HG03521 (cell line): ENCODE data around the gene LAMTOR4.
A peak's percentile ranks its signal among the peaks of the same experiment; 100 is the strongest.
"Not testable (repeated sequence)": the region's sequence is repeated elsewhere in the genome, so short reads cannot be mapped to it uniquely, and the experiment has no call there.

Experiments used
- ATAC-seq: cut with Tn5 transposase; IDR thresholded peaks from one replicate; pipeline ENCODE4 v1.9.1; 2021; ENCODE audit warnings: mild to moderate bottlenecking, moderate library complexity; ENCODE audit not compliant: unreplicated experiment

The LAMTOR4 gene

GRCh38 chr7:100122067-100122466 is 26.7 kb upstream of the LAMTOR4 start:
- no peak for ATAC-seq

GRCh38 chr7:100122568-100122967 is 26.1 kb upstream of the LAMTOR4 start:
- ATAC-seq, result no peak

GRCh38 chr7:100124301-100125230 is 24.2 kb upstream of the LAMTOR4 start:
- ATAC-seq, result no peak

- ATAC-seq, result peak; percentile 4
These were observed 22.3 kb upstream of the LAMTOR4 start for GRCh38 chr7:100126239-100126930.

GRCh38 chr7:100126931-100127865 is 21.5 kb upstream of the LAMTOR4 start, which contains the start of gene MBLAC1:
Gene MBLAC1, plus strand, starts transcription at chr7:100126967. Its CDS starts 429 bp downstream, at chr7:100127396.
- ATAC-seq, result peak; percentile 67

- ATAC-seq, result no peak
These were observed 20.7 kb upstream of the LAMTOR4 start for GRCh38 chr7:100127866-100128636.

- no peak for ATAC-seq
These were observed 20.1 kb upstream of the LAMTOR4 start for GRCh38 chr7:100128637-100128963.

GRCh38 chr7:100130220-100130607 is 18.5 kb upstream of the LAMTOR4 start:
- not testable (repeated sequence) for ATAC-seq

- ATAC-seq, result no peak
These were observed 17.9 kb upstream of the LAMTOR4 start for GRCh38 chr7:100130608-100131453.

GRCh38 chr7:100132126-100132525 is 16.6 kb upstream of the LAMTOR4 start:
- no peak for ATAC-seq

- ATAC-seq, result peak; percentile 67
These were observed 16.0 kb upstream of the LAMTOR4 start for GRCh38 chr7:100132697-100133151.

- ATAC-seq, result no peak
These were observed 10.6 kb upstream of the LAMTOR4 start for GRCh38 chr7:100137851-100138760.

- no peak for ATAC-seq
These were observed 7.2 kb upstream of the LAMTOR4 start for GRCh38 chr7:100141555-100141949.

GRCh38 chr7:100142461-100142860 is 6.3 kb upstream of the LAMTOR4 start:
- no peak for ATAC-seq

- ATAC-seq, result not testable (repeated sequence)
These were observed 2.4 kb upstream of the LAMTOR4 start for GRCh38 chr7:100146350-100146749.

GRCh38 chr7:100147278-100147677 is 1.4 kb upstream of the LAMTOR4 start:
- ATAC-seq, result no peak

- no peak for ATAC-seq
These were observed 526 bp upstream of the LAMTOR4 start for GRCh38 chr7:100148225-100148558.

GRCh38 chr7:100152404-100152803 is 3.7 kb downstream of the LAMTOR4 start:
- ATAC-seq, result no peak
